SK-N-DZ (cell line): ENCODE measurements around the gene SPOCK2. TPM values are rescaled to one million over a fixed set of nuclear protein-coding genes. Genes with fewer than 3 reads are reported as not detected.
"Not testable (repeated sequence)": the region's sequence is repeated elsewhere in the genome, so short reads cannot be mapped to it uniquely, and the experiment has no call there.

ENCODE experiments used
- DNase-seq: peaks from one replicate; pipeline ENCODE4 v3.0.0-alpha.2; 2015; ENCODE audit warnings: low spot score
- polyA plus RNA-seq, 2 experiments: library from polyadenylated mRNA; depleted of rRNA; stranded (reverse); fragments of >200 nt; gene quantifications; 2 replicates each; pipeline ENCODE4 v1.2.3, GENCODE V29; 2014

Gene SPOCK2, protein sequence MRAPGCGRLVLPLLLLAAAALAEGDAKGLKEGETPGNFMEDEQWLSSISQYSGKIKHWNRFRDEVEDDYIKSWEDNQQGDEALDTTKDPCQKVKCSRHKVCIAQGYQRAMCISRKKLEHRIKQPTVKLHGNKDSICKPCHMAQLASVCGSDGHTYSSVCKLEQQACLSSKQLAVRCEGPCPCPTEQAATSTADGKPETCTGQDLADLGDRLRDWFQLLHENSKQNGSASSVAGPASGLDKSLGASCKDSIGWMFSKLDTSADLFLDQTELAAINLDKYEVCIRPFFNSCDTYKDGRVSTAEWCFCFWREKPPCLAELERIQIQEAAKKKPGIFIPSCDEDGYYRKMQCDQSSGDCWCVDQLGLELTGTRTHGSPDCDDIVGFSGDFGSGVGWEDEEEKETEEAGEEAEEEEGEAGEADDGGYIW
- polyA plus RNA-seq (2014; cell fraction: cytosol; rRNA removed), result 0.44 and 0.53 TPM in 2 replicates
- polyA plus RNA-seq (2014; cell fraction: nucleus; rRNA removed), result 0.38 TPM in 1 of 2 replicates, not detected in the other

DNA sequence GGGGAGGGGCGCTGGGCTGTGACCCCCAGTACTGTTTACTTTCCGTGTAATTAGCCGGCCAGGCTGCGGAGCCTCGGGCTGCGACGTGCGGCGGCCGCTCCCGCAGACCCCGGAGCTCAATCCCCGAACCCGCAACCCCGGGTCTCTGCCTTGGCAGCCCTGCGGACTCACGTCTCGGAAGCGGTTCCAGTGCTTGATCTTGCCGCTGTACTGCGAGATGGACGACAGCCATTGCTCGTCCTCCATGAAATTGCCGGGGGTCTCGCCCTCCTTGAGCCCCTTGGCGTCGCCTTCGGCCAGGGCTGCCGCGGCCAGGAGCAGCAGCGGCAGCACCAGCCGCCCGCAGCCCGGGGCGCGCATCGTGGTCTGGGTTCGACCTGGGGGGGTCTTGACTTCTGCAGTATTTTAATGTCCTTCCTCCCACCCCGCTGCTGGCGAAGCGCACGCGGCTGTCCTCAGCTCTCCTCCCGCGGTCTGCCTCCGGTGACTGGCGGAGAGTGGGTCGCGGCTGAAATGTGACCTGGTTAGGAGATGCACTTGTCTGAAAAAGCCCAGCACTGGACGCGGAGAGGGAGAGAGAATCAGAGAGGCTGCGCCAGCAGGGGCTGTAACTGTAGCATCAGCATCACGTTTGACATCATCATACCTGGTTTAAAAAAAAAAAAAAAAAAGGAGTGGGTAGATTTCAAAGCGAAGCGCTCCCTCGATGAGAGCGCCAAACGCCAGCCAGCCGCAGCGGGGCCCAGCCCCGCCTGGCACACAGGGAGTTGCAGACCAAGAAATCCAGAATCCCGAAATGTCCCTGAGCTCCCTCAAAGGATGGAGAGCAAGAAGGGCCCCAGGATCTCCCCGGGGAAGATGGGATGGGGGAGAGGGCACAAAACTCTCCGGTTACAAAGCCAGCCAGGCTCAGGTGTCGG is at the start of gene SPOCK2:
Gene SPOCK2 (minus strand): TSS at position 583 of the 920 bp plus-strand sequence. CDS start 223 bp downstream, at position 360.
- DNase-seq, result no peak

GRCh38 chr10:72137583-72137982 is 49.2 kb upstream of the SPOCK2 start:
- no peak for DNase-seq

DNA sequence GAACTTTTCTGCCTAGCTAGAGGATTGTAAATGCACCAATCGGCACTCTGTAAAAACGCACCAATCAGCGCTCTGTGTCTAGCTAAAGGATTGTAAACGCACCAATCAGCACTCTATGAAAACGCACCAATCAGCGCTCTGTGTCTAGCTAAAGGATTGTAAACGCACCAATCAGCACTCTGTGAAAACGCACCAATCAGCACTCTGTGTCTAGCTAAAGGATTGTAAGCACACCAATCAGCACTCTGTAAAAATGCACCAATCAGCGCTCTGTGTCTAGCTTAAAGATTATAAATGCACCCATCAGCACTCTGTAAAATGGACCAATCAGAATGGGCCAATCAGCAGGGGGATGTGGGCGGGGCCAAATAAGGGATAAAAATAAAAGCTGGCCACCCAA is 47.9 kb upstream of the SPOCK2 start:
- not testable (repeated sequence) for DNase-seq

- DNase-seq, result no peak
Observed at GRCh38 chr10:72134785-72135767, 46.7 kb upstream of the SPOCK2 start.

DNA sequence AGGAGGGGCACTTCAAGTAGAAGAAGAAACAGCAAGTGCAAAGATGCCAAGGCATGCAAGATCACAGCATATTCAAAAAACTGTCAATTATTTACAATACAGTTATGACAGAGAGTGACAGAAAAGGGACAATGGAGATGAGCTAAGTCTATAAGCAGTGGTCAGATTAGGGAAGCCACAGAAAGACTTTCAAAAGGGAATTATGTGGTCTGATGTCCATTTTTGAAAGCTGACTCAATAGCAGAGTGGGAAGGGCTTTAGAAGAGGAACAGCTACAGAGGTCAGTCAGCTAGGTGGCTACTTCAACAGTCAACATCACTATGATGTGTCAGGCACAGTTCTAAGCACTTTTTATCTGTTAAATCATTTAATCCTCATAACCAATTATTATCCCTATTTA is 45.2 kb upstream of the SPOCK2 start:
- DNase-seq, result no peak

DNA sequence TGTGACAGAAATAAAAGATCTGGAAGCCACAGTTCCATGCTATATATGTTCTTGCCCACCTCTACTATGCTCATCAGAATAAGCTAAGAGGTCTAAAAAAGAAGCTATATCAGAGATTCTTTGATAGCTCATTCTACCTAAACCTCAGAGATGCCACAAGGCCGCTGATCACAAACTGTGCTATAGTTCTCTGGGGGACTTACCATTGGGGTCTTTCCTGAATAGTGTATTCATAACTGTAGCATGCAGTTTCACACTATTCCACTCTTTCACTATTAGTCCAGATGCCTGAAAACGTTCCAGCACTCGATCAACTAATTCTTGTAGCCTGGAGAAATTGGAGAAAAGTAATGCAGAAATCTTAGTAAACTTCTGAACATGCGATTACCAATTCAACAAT is 44.5 kb upstream of the SPOCK2 start:
- no peak for DNase-seq

GRCh38 chr10:72127571-72127970 is 39.2 kb upstream of the SPOCK2 start:
- no peak for DNase-seq

- DNase-seq, result no peak
Observed at GRCh38 chr10:72126872-72127232, 38.5 kb upstream of the SPOCK2 start.

DNA sequence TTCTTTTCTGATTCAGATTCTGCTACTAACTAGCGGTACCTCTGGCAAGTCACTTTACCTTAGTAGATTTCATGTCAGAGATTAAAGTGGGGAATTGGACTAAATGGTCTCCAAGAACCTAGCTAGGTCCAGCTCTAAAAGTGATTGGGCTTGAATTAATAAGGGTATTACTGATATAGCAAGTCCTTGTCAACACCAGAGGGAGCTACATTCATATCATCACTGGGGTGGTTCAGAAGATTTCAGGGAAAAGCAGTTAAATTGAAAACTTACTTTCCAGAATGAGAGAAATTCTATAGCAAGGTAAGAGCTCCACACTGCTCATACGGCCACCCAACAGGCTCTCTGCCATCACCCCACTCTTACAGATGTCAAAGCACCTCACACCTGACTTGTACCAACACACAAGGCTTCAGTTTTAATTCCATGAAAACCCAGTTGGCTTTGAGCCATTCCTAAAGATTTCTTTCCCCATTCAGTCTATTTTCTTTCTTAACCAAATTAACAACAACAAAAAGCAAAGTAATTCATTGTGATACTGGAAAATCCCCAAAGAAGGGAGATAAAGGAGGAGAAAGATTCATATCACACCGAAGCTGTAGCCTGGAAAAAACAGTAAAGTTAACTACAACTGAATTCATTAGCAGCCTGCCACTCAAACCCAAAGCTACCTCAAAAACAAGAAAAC is 38.0 kb upstream of the SPOCK2 start:
- peak; percentile 12 for DNase-seq

DNA sequence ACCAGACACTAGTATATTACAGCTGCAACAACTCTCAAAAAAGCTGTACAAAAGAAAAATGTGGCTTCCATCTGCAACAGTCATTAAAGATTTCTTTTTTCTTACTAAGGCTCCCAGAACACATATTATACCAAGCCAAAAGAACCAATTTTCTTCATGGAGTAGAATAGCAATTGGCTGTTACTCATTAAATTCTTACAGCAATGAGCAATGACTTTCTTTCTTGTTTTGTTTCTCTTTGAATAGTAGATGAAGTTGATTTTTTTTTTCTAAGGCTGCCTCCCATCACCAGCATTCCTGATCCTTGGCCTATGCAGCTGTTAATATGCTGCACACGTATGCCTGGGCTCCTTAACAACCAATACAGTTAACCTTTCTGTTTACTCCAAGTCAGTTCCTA is 36.6 kb upstream of the SPOCK2 start:
- no peak for DNase-seq

DNA sequence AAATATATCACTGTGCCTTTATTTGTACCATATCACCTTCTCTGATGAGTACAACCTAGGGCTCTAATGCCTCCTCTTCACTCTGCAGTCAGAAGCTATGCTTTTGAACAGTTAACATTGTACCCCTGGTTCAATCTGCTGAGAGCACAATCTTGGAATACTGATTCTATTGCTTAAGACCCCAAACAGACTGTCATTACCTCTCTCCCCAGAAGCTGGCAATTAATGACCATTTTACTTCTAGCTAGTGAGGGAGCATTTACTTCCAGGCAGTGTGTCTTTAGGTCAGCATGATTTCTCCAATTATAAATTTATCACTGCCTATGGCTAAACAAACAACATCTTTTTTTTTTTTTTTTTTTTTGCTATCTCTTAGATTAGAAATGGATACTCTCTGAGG is 36.0 kb upstream of the SPOCK2 start:
- no peak for DNase-seq

DNA sequence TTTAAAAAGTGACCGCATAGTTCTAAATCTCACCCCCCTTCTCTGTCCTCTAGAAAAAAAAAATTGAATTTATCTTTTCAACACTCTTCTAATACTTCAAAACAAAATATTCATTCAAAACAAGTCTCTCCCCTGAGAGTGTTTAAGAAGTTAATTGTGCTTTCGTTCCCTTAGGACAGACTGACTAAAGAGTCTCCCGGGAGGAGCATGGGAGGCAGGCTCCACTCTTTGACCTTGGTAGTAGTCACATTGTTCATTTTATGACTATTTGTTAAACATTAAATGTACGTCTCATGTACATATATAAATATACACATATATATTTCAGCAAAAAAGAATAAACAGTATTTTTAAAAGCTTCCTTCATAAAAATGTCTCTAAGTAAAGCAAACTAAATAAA is 35.3 kb upstream of the SPOCK2 start:
- DNase-seq, result no peak

- no peak for DNase-seq
Observed at GRCh38 chr10:72122221-72122620, 33.9 kb upstream of the SPOCK2 start.

DNA sequence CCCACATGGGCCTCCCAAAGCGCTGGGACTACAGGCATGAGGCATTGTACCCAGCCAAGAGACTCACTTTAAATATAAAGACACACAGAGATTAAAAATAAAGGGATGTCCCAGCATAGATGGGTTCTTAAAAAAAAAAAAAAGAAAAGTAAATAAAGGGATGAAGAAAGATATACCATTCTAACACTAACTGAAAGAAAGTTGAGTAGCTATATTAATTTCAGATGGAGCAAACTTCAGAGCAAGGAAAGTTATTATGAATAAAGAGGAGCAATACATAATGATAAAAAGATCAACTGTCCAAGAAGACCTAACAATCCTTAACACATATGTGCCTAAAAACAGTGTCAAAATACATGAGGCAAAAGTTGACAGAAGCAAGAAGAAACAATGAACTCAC is 33.0 kb upstream of the SPOCK2 start:
- DNase-seq, result no peak

- no peak for DNase-seq
Observed at GRCh38 chr10:72116372-72116771, 28.0 kb upstream of the SPOCK2 start.

GRCh38 chr10:72114706-72115450 is 26.5 kb upstream of the SPOCK2 start:
- DNase-seq, result no peak

DNA sequence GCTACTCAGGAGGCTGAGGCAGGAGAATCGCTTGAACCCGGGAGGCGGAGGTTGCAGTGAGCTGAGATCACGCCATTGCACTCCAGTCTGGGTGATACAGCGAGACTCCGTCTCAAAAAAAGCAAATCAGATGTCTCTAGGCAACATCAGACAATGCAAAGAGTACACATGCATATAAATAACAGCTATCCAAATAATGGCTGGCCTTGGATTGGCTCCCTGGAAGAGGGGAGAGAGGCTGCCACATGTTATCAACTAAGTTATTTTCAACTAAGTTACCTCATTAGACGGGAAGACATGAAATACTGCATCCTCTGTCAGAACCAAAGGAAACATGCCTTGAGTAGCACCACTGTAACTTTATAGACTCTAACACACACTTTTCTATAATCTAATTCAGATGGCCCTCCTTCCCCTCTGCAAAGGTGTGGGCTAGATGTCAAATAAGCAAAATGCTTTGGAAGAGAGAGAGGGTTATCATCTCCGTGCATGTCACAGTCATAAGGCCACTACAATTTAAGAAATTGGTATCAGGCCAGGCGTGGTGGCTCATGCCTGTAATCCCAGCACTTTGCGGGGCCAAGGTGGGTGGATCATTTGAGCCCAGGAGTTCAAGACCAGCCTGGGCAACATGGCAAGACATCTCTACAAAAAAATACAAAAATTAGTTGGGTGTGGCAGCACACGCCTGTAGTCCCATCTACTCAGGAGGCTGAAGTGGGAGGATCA is 22.5 kb upstream of the SPOCK2 start:
- no peak for DNase-seq

DNA sequence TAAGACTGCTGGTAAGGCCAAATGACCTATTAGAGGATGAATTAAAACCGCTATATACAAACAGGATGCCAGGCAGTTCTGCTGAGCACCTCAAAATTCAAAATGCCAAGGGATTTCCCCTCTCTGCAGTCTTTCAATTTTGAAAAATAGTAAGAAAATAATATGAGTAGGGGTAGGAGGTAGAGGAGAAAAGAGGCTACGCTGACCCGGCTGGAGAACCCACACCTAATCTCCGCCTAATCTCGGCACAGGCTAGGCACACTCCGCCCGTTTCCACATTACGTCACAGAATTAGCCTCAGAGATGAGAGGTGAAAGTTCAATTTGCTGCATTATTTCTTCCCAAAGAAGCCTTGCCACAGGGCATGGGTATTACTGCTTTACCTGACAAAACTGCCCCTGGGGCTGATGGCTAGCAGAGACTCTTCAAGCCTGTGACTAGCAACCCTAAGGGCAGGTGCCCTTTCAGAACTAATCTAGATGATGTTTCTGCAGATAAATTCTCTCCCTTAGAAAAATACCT is 21.3 kb upstream of the SPOCK2 start:
- DNase-seq, result no peak
